Endothelial cell of umbilical vein (primary cell): ENCODE data around the gene COG2.

Experiments
- EZH2 ChIP-seq: IDR thresholded peaks from 2 replicates; pipeline ENCODE4 v1.6.1; 2012; ENCODE audit warnings: borderline replicate concordance, low read depth, mild to moderate bottlenecking, moderate library complexity, low read length, inconsistent platforms; ENCODE audit not compliant: severe bottlenecking
- FOS ChIP-seq: IDR thresholded peaks from 2 replicates; pipeline ENCODE4 v1.6.1; 2011; ENCODE audit warnings: mild to moderate bottlenecking, low read length, moderate library complexity, borderline replicate concordance; ENCODE audit not compliant: insufficient read depth
- JUN ChIP-seq: IDR thresholded peaks from 2 replicates; pipeline ENCODE4 v1.6.1; 2011; ENCODE audit warnings: borderline replicate concordance, low read depth; ENCODE audit not compliant: insufficient read length, insufficient read depth
- MAX ChIP-seq: IDR thresholded peaks from 2 replicates; pipeline ENCODE4 v1.6.1; 2011; ENCODE audit not compliant: insufficient read depth, insufficient read length
- MYC ChIP-seq: IDR thresholded peaks from one replicate; pipeline ENCODE4 v1.6.1; 2011; ENCODE audit warnings: mild to moderate bottlenecking, low read depth, low read length
- POLR2A ChIP-seq: IDR thresholded peaks from 2 replicates; pipeline ENCODE4 v1.6.1; 2012; ENCODE audit warnings: low read depth, mild to moderate bottlenecking, control low read depth, low read length
- POLR2AphosphoS5 ChIP-seq: IDR thresholded peaks from 2 replicates; pipeline ENCODE4 v1.6.1; 2012; ENCODE audit warnings: low read depth, mild to moderate bottlenecking, control low read depth, low read length, moderate library complexity; ENCODE audit not compliant: insufficient read depth
- TF ChIP-seq, protein P1 (sequence below), 2 donors: IDR thresholded peaks; 1 replicate in 1 of 2; 2 replicates in 1 of 2; pipeline ENCODE4 v1.5.1; 2011; ENCODE audit warnings: low read length in 2 of 2, mild to moderate bottlenecking in 2 of 2, moderate library complexity in 2 of 2, control low read depth in 1 of 2, inconsistent platforms in 1 of 2, low read depth in 1 of 2; ENCODE audit not compliant: insufficient read depth in 1 of 2; ENCODE audit errors: extremely low read depth in 1 of 2

DNA sequence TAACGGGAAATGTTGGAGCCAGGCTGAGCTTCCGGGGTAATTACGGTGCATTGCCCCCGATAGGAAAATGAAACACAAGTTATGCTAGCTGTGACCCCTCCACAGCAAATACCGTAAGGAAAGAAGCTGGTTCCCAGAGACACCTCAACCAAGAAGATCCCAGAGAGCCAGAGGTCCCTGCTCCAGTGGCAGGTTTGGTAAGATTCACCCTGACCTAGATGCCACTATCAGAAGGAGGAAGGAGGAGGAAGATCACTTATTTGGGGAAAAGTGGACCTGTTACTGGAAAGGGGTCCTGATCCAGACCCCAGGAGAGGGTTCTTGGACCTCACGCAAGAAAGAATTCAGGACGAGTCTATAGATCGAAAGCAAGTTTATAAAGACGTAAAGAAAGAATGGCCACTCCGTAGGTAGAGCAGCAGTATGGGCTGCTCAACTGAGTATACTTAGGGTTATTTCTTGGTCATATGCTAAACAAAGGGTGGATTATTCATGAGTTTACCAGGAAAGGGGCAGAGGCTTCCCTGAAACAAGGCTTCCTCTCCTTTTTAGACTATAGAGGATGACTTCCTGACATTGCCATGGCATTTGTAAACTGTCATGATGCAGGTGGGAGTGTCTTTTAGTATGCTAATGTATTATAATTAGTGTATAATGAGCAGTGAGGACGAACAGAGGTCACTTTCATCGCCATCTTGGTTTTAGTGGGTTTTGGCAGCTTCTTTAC is 97.4 kb downstream of the COG2 start:
- TF ChIP-seq, protein P1, sequence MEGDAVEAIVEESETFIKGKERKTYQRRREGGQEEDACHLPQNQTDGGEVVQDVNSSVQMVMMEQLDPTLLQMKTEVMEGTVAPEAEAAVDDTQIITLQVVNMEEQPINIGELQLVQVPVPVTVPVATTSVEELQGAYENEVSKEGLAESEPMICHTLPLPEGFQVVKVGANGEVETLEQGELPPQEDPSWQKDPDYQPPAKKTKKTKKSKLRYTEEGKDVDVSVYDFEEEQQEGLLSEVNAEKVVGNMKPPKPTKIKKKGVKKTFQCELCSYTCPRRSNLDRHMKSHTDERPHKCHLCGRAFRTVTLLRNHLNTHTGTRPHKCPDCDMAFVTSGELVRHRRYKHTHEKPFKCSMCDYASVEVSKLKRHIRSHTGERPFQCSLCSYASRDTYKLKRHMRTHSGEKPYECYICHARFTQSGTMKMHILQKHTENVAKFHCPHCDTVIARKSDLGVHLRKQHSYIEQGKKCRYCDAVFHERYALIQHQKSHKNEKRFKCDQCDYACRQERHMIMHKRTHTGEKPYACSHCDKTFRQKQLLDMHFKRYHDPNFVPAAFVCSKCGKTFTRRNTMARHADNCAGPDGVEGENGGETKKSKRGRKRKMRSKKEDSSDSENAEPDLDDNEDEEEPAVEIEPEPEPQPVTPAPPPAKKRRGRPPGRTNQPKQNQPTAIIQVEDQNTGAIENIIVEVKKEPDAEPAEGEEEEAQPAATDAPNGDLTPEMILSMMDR (IDR thresholded peaks at IDR 0.05; ENCODE audit: extremely low read depth in 1 of 2, insufficient read depth in 1 of 2, low read depth in 1 of 2, low read length in 2 of 2), result no peak
- TF ChIP-seq MAX (no peak), POLR2AphosphoS5 (no peak), POLR2A (no peak), JUN (no peak), EZH2 (no peak), MYC (no peak), FOS (no peak)
